Measurements from ENCODE around the gene AGBL1. TPM values are rescaled to one million over a fixed set of nuclear protein-coding genes. Genes with fewer than 3 reads are reported as not detected.
"Not testable (repeated sequence)": the region's sequence is repeated elsewhere in the genome, so short reads cannot be mapped to it uniquely, and the experiment has no call there.

AGBL1 gene
- polyA plus RNA-seq, 4 donors: 0.06 to 0.13 (median 0.09) TPM

DNA sequence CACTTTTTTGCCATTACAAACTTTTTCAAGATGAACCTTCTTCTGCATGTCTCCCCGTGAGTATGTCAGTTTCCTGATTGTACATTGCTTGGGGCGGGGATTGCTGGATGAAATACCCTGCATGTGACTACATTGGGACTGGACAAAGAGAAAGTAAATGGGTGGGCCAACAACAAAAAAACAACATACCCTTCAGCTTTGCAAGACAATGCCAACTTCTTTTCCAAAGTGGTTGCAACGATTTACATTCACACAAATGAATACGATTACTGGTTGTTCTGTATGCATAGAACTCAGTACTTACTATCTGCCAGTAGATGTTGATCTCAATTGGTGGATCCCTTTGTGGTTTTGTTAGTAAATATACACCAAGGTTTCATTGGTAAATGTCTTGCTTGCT is 908.4 kb downstream of the AGBL1 start:
- DNase-seq (ENCODE audit: low read depth in 4 of 4, low spot score in 2 of 4): no peak

DNA sequence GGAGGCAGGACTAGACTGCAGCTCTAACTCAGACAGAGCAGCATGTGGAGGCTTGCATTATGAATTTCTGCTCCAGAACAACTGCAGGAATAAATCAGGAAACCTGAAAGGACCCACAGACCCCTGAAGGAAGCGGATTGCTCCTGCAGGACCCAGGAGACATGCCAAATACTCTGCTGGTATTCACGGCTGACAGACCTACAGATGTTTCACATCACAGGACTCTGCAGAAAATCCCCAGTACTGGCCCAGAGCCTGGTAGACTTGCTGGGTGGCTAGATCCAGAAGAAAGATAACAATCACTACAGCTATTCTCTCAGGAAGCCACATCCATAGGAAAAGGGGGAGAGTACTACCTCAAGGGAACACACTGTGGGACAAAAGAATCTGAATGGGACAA is 942.1 kb downstream of the AGBL1 start:
- DNase-seq (ENCODE audit: low read depth in 4 of 4, low spot score in 2 of 4): no peak

DNA sequence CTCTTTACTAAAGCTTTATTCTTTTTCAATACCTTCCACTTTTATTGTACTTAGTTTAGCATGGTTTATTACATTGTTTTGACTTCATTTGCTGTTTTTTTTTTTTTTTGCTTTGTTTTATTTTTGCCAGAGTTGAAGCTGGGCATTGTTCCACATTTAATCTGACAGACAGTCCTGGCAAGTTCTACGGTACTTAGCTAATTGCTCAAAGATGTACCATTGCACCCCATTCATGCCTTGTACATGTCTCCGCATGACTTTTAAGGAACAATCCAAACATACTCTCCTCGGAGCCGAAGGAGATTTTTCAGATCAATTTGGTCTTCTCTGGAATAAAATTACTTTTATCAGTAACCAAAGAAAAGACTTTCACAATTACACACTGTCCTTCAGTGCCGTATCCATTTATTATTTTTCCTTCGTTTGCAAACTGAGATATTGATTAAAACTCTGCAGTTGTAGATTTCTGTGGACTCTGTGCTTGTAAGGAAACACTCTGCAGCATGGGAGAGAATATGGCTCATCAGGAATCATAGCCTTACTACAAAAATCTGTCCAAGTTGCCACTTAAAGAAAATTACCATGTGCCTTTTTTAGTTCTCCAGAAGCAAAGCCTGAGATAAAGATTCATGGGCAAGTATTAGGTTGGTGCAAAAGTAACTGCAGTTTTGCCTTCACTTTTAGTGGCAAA is 952.0 kb downstream of the AGBL1 start:
- DNase-seq (ENCODE audit: low read depth in 4 of 4, low spot score in 2 of 4): no peak

DNA sequence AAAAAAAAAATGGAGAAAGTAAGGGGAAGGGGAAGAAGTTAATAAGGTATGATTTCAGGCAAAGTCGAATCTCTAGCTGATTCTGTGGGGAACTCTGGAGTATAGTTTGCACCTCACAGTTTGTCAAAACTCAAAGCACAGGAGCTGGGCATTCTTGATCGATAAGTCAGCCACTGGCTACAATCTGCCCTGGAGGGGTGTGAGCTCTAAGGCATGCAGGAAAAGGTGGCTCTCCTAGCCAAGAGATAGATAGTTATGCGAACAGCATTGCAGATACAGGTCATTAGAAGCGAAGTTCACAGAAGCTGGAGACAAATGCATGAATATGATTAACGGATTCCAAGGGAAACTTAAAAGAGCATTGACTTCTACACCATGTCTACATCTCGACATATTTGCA is 952.6 kb downstream of the AGBL1 start:
- DNase-seq (ENCODE audit: low read depth in 4 of 4, low spot score in 2 of 4): no peak

DNA sequence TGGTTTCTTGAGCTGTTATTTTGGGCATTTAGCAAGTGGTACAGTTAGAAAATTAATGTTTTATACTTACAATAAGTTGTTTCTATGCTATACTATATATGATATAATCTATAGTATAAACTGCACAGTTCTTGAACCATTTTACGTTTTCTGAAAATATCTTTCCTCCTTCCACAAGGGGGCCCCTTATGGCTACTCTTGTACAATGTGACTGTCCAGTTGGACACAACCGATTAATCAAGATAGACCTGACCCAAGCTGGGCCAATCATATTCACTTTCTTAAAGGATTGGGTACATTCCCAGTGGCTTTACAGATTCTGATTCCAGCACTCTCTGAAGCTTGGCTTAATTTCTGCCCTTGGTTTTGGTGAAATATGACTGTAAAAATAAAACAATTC is 953.4 kb downstream of the AGBL1 start:
- no peak for DNase-seq (ENCODE audit: low read depth in 4 of 4, low spot score in 2 of 4)

DNA sequence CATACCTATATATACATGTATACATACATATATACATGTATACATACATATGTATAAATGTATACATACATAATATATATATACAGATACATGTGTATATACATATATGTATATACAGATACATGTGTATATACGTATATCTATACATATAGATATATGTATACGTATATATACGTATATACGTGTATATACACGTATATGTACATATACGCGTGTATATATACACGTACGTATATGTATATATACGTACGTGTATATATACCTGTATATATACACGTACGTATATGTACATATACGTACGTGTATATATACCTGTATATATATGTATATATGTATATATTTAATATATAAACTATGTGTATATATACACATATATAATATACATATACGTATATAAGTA is 955.2 kb downstream of the AGBL1 start:
- DNase-seq (ENCODE audit: low read depth in 4 of 4, low spot score in 2 of 4): no peak

DNA sequence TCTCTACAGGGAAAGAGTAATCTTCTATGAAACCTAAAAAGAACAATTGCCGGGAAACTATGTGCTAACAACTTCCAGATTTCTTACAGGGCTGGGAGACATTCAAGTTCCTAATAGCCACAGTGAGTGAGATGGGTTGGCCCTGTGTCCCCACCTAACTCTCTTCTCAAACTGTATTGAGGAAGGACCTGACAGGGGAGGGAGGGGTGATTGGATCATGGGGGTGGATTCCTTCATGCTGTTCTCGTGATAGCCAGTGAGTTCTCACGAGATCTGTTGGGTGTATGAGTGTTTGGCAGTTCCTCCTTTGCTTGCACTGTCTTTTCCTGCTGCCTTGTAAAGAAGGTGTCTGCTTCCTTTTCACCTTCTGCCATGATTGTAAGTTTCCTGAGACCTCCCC is 958.7 kb downstream of the AGBL1 start:
- no peak for DNase-seq (ENCODE audit: low read depth in 4 of 4, low spot score in 2 of 4)

DNA sequence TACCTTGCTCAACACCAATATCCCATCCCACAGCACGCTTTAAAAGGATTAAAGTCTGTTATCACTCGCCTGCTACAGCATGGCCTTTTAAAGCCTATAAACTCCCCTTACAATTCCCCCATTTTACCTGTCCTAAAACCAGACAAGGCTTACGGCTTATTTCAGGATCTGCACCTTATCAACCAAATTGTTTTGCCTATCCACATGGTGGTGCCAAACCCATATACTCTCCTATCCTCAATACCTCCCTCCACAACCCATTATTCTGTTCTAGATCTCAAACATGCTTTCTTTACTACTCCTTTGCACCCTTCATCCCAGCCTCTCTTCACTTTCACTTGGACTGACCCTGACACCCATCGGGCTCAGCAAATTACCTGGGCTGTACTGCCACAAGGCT is 962.9 kb downstream of the AGBL1 start:
- not testable (repeated sequence) for DNase-seq (ENCODE audit: low read depth in 4 of 4, low spot score in 2 of 4)

DNA sequence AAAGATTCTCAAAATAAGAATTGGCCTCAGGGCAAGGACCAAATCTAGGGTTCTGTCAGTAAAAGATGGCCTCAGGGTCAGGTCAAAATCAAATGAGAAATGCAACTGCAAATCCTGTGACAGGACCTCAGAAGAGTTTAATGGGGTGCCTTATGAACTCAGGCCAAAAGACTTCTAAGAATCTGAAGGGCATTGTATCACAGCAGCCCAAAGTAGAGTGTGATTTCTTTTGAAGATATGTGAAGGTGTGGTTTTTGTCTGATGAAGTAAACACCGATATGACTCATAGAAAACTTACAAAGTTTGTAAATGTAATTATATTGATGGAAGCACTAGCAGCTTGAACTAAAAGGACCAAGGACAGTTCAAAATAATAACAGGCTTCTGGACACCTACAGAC is 966.1 kb downstream of the AGBL1 start:
- no peak for DNase-seq (ENCODE audit: low read depth in 4 of 4, low spot score in 2 of 4)

DNA sequence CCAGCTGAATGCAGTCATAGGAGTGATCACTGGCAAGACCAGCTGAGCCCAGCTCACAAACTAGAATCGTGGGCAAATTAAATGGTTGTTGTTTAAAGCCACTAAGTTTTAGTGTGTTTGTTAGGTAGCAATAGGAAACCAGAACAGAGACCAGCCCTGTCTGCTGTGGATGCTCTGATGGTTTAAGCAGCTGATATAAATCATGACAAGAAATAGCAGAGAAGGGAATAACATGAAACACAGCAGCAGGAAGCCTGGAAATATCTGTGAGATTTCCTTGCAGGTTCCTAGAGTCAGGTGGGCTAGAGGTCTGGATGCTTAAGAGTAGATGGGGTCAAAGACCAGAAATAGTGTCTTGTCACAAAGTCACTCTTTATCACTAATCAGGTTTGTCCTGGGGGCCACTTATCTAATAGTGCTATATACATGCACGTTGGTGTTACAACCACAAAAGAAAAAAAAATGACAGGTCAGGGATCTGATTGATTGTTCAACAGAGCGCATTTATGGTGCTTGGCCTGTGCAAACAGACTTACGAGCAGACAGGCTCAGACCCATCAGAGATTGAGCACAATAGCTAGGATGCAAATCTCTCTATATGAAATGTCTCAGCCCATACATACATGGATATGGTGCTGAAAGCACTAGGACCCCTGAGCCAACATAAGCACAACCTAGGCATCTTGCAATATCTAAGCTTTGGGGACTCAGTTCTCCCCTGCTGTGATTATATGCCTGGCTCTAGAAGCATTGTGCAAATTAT is 967.7 kb downstream of the AGBL1 start:
- DNase-seq (ENCODE audit: low read depth in 4 of 4, low spot score in 2 of 4): no peak

All from left renal cortex interstitium (tissue), 4 donors.